HL-60 (cell line): ENCODE results near the gene TAT.
"Not testable (repeated sequence)": the region's sequence is repeated elsewhere in the genome, so short reads cannot be mapped to it uniquely, and the experiment has no call there.

Experiments
- DNase-seq, 2 experiments: peaks; one replicate each; pipeline ENCODE4 v3.0.0-alpha.2; 2010 to 2020; ENCODE audit warnings: low read depth in 1 of 2, low spot score in 1 of 2
- H3K27ac ChIP-seq: fragments of 250-450 bp; sonication (Bioruptor Pico); replicated peaks from 2 replicates; pipeline ENCODE4 v1.5.1; 2020; ENCODE audit warnings: mild to moderate bottlenecking, moderate library complexity
- H3K27me3 ChIP-seq: fragments of 250-450 bp; sonication (Bioruptor Pico); 2 replicates; pipeline ENCODE4 v1.5.1; 2021; ENCODE audit warnings: mild to moderate bottlenecking, moderate library complexity; ENCODE audit not compliant: insufficient read depth, poor library complexity, severe bottlenecking
- H3K4me3 ChIP-seq: replicated peaks from 2 replicates; pipeline ENCODE4 v1.5.1; 2011; ENCODE audit warnings: mild to moderate bottlenecking, control low read depth, low read length; ENCODE audit not compliant: insufficient read depth
- GABPA ChIP-seq: IDR thresholded peaks from 2 replicates; pipeline ENCODE4 v1.6.1; 2012; ENCODE audit warnings: low read depth
- POLR2AphosphoS5 ChIP-seq: IDR thresholded peaks from 2 replicates; pipeline ENCODE4 v1.6.1; 2012; ENCODE audit warnings: low read depth
- SPI1 ChIP-seq: IDR thresholded peaks from 2 replicates; pipeline ENCODE4 v1.6.1; 2012; ENCODE audit warnings: low read depth, mild to moderate bottlenecking, borderline replicate concordance
- TF ChIP-seq, protein P1 (sequence below): IDR thresholded peaks from one replicate; pipeline ENCODE4 v1.5.1; 2011; ENCODE audit warnings: low read length, control low read depth, inconsistent platforms; ENCODE audit not compliant: insufficient read depth
- TF ChIP-seq, protein P2 (sequence below): IDR thresholded peaks from 2 replicates; pipeline ENCODE4 v1.6.1; 2012; ENCODE audit warnings: low read depth; ENCODE audit not compliant: insufficient replicate concordance

Gene TAT

DNA sequence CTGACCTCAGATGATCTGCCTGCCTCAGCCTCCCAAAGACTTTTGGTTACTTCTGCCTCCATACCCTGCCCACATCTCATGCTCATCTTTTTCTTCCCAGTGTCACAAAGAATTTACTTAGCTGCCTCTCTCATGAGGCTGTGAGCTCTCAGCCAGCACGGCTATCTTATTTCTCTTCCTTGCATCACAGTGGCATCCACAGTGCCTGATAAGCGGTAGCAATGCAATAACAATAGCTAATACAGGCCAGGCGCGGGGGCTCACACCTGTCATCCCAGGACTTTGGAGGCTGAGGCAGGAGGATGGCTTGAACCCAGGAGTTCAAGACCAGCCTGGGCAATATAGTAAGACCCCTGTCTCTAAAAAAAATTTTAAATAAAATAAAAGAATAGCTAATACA is 33.6 kb upstream of the TAT start:
- Histone ChIP-seq H3K27me3 (no peaks in the 10 kb centered on the region), H3K4me3 (no peak overlapping the region), H3K27ac (no peak overlapping the region)
- no peak for DNase-seq
- TF ChIP-seq, protein P1, sequence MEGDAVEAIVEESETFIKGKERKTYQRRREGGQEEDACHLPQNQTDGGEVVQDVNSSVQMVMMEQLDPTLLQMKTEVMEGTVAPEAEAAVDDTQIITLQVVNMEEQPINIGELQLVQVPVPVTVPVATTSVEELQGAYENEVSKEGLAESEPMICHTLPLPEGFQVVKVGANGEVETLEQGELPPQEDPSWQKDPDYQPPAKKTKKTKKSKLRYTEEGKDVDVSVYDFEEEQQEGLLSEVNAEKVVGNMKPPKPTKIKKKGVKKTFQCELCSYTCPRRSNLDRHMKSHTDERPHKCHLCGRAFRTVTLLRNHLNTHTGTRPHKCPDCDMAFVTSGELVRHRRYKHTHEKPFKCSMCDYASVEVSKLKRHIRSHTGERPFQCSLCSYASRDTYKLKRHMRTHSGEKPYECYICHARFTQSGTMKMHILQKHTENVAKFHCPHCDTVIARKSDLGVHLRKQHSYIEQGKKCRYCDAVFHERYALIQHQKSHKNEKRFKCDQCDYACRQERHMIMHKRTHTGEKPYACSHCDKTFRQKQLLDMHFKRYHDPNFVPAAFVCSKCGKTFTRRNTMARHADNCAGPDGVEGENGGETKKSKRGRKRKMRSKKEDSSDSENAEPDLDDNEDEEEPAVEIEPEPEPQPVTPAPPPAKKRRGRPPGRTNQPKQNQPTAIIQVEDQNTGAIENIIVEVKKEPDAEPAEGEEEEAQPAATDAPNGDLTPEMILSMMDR = no peak
- TF ChIP-seq SPI1 (no peak), GABPA (no peak), POLR2AphosphoS5 (no peak)
- TF ChIP-seq, protein P2, sequence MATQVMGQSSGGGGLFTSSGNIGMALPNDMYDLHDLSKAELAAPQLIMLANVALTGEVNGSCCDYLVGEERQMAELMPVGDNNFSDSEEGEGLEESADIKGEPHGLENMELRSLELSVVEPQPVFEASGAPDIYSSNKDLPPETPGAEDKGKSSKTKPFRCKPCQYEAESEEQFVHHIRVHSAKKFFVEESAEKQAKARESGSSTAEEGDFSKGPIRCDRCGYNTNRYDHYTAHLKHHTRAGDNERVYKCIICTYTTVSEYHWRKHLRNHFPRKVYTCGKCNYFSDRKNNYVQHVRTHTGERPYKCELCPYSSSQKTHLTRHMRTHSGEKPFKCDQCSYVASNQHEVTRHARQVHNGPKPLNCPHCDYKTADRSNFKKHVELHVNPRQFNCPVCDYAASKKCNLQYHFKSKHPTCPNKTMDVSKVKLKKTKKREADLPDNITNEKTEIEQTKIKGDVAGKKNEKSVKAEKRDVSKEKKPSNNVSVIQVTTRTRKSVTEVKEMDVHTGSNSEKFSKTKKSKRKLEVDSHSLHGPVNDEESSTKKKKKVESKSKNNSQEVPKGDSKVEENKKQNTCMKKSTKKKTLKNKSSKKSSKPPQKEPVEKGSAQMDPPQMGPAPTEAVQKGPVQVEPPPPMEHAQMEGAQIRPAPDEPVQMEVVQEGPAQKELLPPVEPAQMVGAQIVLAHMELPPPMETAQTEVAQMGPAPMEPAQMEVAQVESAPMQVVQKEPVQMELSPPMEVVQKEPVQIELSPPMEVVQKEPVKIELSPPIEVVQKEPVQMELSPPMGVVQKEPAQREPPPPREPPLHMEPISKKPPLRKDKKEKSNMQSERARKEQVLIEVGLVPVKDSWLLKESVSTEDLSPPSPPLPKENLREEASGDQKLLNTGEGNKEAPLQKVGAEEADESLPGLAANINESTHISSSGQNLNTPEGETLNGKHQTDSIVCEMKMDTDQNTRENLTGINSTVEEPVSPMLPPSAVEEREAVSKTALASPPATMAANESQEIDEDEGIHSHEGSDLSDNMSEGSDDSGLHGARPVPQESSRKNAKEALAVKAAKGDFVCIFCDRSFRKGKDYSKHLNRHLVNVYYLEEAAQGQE = no peak

DNA sequence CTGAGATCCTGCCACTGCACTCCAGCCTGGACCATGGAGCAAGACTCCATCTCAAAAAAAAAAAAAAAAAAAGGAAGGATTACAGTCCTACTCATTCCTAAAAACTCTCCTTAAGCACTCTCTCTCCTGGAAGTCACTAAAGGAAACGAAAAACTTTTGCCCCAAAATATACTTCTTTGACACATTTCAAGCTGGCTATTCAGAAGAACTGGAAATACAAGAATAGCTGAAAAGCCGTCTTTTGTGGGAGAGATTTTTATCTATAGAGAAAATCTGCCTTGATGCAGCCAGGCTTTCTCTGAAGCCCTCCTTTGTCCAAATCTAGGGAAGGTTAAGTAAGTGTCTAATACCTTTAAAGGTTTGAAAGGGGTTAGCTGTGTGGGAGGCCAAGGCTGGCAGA is 32.2 kb upstream of the TAT start:
- TF ChIP-seq GABPA = no peak
- TF ChIP-seq, protein P2 = no peak
- TF ChIP-seq, protein P1 = no peak
- TF ChIP-seq POLR2AphosphoS5 = no peak
- no peak for TF ChIP-seq SPI1
- no peak for DNase-seq
- Histone ChIP-seq H3K27ac (no peak overlapping the region), H3K4me3 (no peak overlapping the region), H3K27me3 (no peaks in the 10 kb centered on the region)

DNA sequence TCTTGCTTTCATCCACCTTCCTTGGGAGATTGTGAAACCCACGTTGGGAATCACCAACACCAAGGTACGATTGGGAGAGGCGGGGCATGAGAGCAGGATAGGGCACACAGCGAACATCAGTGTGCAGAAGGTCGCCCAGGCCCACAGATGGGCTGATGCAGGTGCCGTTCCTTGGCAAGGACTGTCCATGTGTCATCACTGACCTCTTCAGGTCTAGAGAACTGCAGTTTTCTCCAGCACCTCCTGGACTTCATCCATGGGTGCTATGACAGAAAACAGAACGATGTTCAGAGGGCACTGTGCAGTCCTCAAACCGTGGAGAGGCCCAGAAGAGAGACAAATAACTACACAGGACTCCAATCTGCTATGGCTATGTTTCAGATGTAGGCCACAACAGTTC is 23.9 kb upstream of the TAT start:
- TF ChIP-seq SPI1 = no peak
- TF ChIP-seq, protein P1 = no peak
- no peak for DNase-seq
- Histone ChIP-seq H3K4me3 (no peak overlapping the region), H3K27me3 (no peaks in the 10 kb centered on the region), H3K27ac (no peak overlapping the region)

DNA sequence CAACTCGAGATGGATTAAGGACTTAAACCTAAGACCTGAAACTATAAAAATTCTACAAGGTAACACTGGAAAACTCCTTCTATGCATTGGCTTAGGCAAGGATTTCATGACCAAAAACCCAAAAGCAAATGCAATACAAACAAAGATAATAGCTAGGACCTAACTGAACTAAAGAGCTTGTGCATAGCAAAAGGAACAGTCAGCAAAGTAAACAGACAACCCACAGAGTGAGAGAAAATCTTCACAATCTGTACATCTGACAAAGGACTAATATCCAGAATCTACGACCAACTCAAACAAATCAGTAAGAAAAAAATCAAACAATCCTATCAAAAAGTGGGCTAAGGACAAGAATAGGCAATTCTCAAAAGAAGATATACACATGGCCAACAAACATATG is 21.5 kb upstream of the TAT start:
- DNase-seq, H3K27ac ChIP-seq, H3K27me3 ChIP-seq, H3K4me3 ChIP-seq: not testable (repeated sequence)

DNA sequence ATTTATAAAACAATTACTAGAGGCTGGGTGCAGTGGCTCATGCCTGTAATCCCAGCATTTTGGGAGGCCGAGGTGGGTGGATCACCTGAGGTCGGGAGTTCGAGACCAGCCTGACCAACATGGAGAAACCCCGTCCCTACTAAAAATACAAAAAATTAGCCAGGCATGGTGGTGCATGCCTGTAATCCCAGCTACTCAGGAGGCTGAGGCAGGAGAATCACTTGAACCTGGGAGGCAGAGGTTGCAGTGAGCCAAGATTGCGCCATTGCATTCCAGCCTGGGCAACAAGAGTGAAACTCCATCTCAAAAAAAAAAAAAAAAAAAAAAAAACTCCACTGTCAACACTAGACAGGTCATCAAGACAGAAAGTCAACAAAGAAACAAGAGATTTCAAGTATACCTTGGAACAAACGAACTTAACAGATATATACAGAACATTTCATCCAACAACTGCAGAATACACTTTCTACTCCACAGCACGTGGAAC is 18.5 kb upstream of the TAT start:
- DNase-seq, H3K4me3 ChIP-seq, H3K27me3 ChIP-seq: not testable (repeated sequence)

More for the DNA sequence above, 18.5 kb upstream of the TAT start:
- H3K27ac ChIP-seq = not testable (repeated sequence)
